ENCODE data around the gene BCORL1. TPM values are rescaled to one million over a fixed set of nuclear protein-coding genes. Genes with fewer than 3 reads are reported as not detected.

BCORL1 gene
- polyA plus RNA-seq, 1 of the 3 experiments (the other 2 are of a cell fraction): 4.2 TPM

GRCh38 chrX:130027569-130027968 lies 45.1 kb downstream of the BCORL1 start:
- Histone ChIP-seq H3K9me3 (no peaks in the 10 kb centered on the region), H3K36me3 (replicated peaks in 1 of 2; ENCODE audit: control insufficient read depth in 1 of 2, insufficient read depth in 2 of 2, low read length in 1 of 2) (peaks cover 0 to 43% of the 10 kb centered on the region in 2 experiments), H3K79me2 (ENCODE audit: insufficient read depth) (no peaks in the 10 kb centered on the region), H3K4me3 (ENCODE audit: low read depth in 2 of 2, low read length in 1 of 2) (no peak overlapping the region), H3F3A (replicated peaks; ENCODE audit: insufficient read depth) (no peaks in the 10 kb centered on the region), H3K4me2 (no peak overlapping the region), H3K9me2 (no peaks in the 10 kb centered on the region), H2AFZ (ENCODE audit: low read depth) (no peak overlapping the region), H3K27me3 (ENCODE audit: insufficient read depth) (peaks cover 29% of the 10 kb centered on the region; the same call in 1 of the 2 replicates), H3K9ac (no peak overlapping the region), H4K20me1 (ENCODE audit: insufficient read depth) (no peaks in the 10 kb centered on the region), H3K27ac (ENCODE audit: low read depth in 2 of 2, low read length in 1 of 2) (no peak overlapping the region), H3K4me1 (ENCODE audit: control insufficient read depth in 1 of 2, insufficient read depth in 2 of 2, low read depth in 1 of 2, low read length in 1 of 2) (no peaks in the 10 kb centered on the region)
- ChIA-PET POLR2A (no interaction called here), CTCF (interaction anchor here (0.7 to 3.9 kb wide), 14 partner anchors 9 to 426 kb away, joined by 3 to 27 read pairs (median 6); no protein-coding TSS in a partner anchor)
- WGBS (ENCODE audit: low lambda C conversion rate): 47% methylated on average over 4 of the region's 4 CpGs
- no peak for DNase-seq
- TF ChIP-seq ELF1 (IDR thresholded peaks at IDR 0.05): no peak
- no peak for TF ChIP-seq TCF12 (IDR thresholded peaks at IDR 0.05)
- TF ChIP-seq ZBTB33 (IDR thresholded peaks at IDR 0.05; ENCODE audit: borderline replicate concordance, low read depth): no peak
- TF ChIP-seq GABPA (IDR thresholded peaks at IDR 0.05; ENCODE audit: low read depth): no peak
- TF ChIP-seq EP300 (IDR thresholded peaks at IDR 0.05; ENCODE audit: borderline replicate concordance in 1 of 2, low read depth in 1 of 2, low read length in 1 of 2): no peak
- TF ChIP-seq TAF1 (IDR thresholded peaks at IDR 0.05; ENCODE audit: borderline replicate concordance, low read depth, low read length): no peak
- no peak for TF ChIP-seq MXI1 (IDR thresholded peaks at IDR 0.05; ENCODE audit: low read depth, low read length)
- TF ChIP-seq TEAD4 (IDR thresholded peaks at IDR 0.05; ENCODE audit: borderline replicate concordance, insufficient read depth): no peak
- TF ChIP-seq USF2 (IDR thresholded peaks at IDR 0.05; ENCODE audit: borderline replicate concordance, low read depth, low read length): no peak
- TF ChIP-seq FOXM1 (IDR thresholded peaks at IDR 0.05; ENCODE audit: low read depth): no peak
- no peak for TF ChIP-seq CHD2 (IDR thresholded peaks at IDR 0.05; ENCODE audit: low read length, partially characterized antibody)
- TF ChIP-seq MEF2A (IDR thresholded peaks at IDR 0.05; ENCODE audit: borderline replicate concordance, low read depth): no peak
- TF ChIP-seq SIN3A (IDR thresholded peaks at IDR 0.05; ENCODE audit: borderline replicate concordance, low read depth, low read length): no peak
- no peak for TF ChIP-seq RAD21 (IDR thresholded peaks at IDR 0.05; ENCODE audit: low read length)
- TF ChIP-seq MAX (IDR thresholded peaks at IDR 0.05; ENCODE audit: low read depth): no peak
- no peak for TF ChIP-seq POLR2AphosphoS5 (IDR thresholded peaks at IDR 0.05; ENCODE audit: low read depth, low read length)
- TF ChIP-seq GATA2 (CRISPR knock-in tag; IDR thresholded peaks at IDR 0.05): no peak
- TF ChIP-seq CTCF (IDR thresholded peaks at IDR 0.05): no peak
- TF ChIP-seq SMC3 (IDR thresholded peaks at IDR 0.05; ENCODE audit: low read depth, low read length): no peak
- TF ChIP-seq REST (IDR thresholded peaks at IDR 0.05; ENCODE audit: low read depth, low read length): no peak

Data from SK-N-SH (cell line).